MM.1S (cell line): ENCODE data around the gene ANKH.

Source experiments
- CTCF ChIP-seq: fragments of 300-600 bp; sonication (generic); IDR thresholded peaks from 2 replicates; pipeline ENCODE4 v1.5.1; 2016; ENCODE audit warnings: antibody characterized with exemption, low read length, mixed read lengths
- EZH2 ChIP-seq: fragments of 300-600 bp; sonication (generic); optimal IDR thresholded peaks from 2 replicates; pipeline ENCODE3; 2017; ENCODE audit warnings: low read depth, mild to moderate bottlenecking, antibody characterized with exemption, low read length, mixed read lengths
- EZH2phosphoT487 ChIP-seq: fragments of 300-600 bp; sonication (generic); IDR thresholded peaks from 2 replicates; pipeline ENCODE4 v1.6.1; 2018; ENCODE audit warnings: antibody characterized with exemption, low read length

GRCh38 chr5:14790220-14790619, 81.4 kb downstream of the ANKH start:
- no peak for TF ChIP-seq CTCF
- no peak for TF ChIP-seq EZH2
- no peak for TF ChIP-seq EZH2phosphoT487
